DMS153 treated with DMSO at 0.1 percent for 48 hours (cell line): ENCODE results near the gene RPRD2.

Experiments
- DNase-seq: peaks from one replicate; lab custom pipeline; 2025; ENCODE audit not compliant: unreplicated experiment; lab: John Stamatoyannopoulos, UW

RPRD2 gene

GRCh38 chr1:150513351-150513791 is 149.4 kb downstream of the RPRD2 start:
- DNase-seq = no peak

- no peak for DNase-seq
Observed at GRCh38 chr1:150514260-150514659, 150.3 kb downstream of the RPRD2 start.

- no peak for DNase-seq
Observed at GRCh38 chr1:150514913-150515327, 151.0 kb downstream of the RPRD2 start.

GRCh38 chr1:150515328-150516049 is 151.5 kb downstream of the RPRD2 start, which contains the start of gene FALEC:
Gene FALEC, plus strand, starts transcription at chr1:150515752.
- DNase-seq = peak; percentile 98

GRCh38 chr1:150516050-150516591 is 152.2 kb downstream of the RPRD2 start:
- DNase-seq = peak; percentile 66

GRCh38 chr1:150516616-150517015 is 152.7 kb downstream of the RPRD2 start:
- peak; percentile 66 for DNase-seq

- no peak for DNase-seq
Observed at GRCh38 chr1:150521196-150521968, 157.4 kb downstream of the RPRD2 start.

- no peak for DNase-seq
Observed at GRCh38 chr1:150525348-150525747, 161.4 kb downstream of the RPRD2 start.
